Common myeloid progenitor, CD34-positive (primary cell): ENCODE measurements around the gene ETV6.

Source experiments
- CTCF ChIA-PET: fragments of 350-600 bp; sonication (Branson Sonifier 250); formaldehyde crosslinking; loops from one replicate; lab custom pipeline; 2021; ENCODE audit warnings: antibody characterized with exemption; lab: Charles Lee
- POLR2A ChIA-PET: fragments of 350-600 bp; sonication (Branson Sonifier 250); formaldehyde crosslinking; loops from one replicate; lab custom pipeline; 2021; ENCODE audit warnings: antibody characterized with exemption; lab: Charles Lee
- DNase-seq, 3 donors: peaks; one replicate each; pipeline versions ENCODE4 v3.0.0 to v3.0.0-alpha.2; 2013
- H3K27ac ChIP-seq, 2 experiments: 1 replicate in 1 of 2; 2 replicates in 1 of 2; pipeline ENCODE4 v1.7.0; 2013; ENCODE audit warnings: inconsistent platforms in 2 of 2, low read length in 2 of 2, mild to moderate bottlenecking in 2 of 2, low read depth in 1 of 2, moderate library complexity in 1 of 2; ENCODE audit not compliant: severe bottlenecking in 2 of 2, insufficient read depth in 1 of 2, poor library complexity in 1 of 2
- H3K27me3 ChIP-seq, 5 experiments: replicated peaks in 2 of 5; 1 replicate in 3 of 5; 2 replicates in 2 of 5; pipeline versions ENCODE4 v1.6.1 to v1.7.0; 2013; ENCODE audit warnings: low read length in 4 of 5, mild to moderate bottlenecking in 2 of 5, moderate library complexity in 2 of 5, inconsistent platforms in 1 of 5; ENCODE audit not compliant: insufficient read depth in 5 of 5, control insufficient read depth in 4 of 5
- H3K36me3 ChIP-seq, 4 experiments: 1 replicate in 2 of 4; 2 replicates in 2 of 4; pipeline versions ENCODE4 v1.6.1 to v1.7.0; 2013; ENCODE audit warnings: low read length in 3 of 4, control low read depth in 1 of 4, mild to moderate bottlenecking in 1 of 4; ENCODE audit not compliant: control insufficient read depth in 4 of 4, insufficient read depth in 4 of 4
- H3K4me1 ChIP-seq, 4 experiments: 1 replicate in 3 of 4; 2 replicates in 1 of 4; pipeline versions ENCODE4 v1.6.1 to v1.7.1; 2013; ENCODE audit warnings: low read length in 3 of 4, mild to moderate bottlenecking in 3 of 4, control low read depth in 1 of 4, inconsistent platforms in 1 of 4, moderate library complexity in 1 of 4; ENCODE audit not compliant: control insufficient read depth in 4 of 4, insufficient read depth in 4 of 4; ENCODE audit errors: control extremely low read depth in 1 of 4
- H3K4me3 ChIP-seq, 7 experiments: 1 replicate in 4 of 7; 2 replicates in 3 of 7; pipeline versions ENCODE4 v1.5.1 to v1.7.0; 2013; ENCODE audit warnings: mild to moderate bottlenecking in 7 of 7, low read length in 6 of 7, moderate library complexity in 6 of 7, inconsistent platforms in 2 of 7, low read depth in 2 of 7, control low read depth in 1 of 7; ENCODE audit not compliant: insufficient read depth in 4 of 7, control insufficient read depth in 1 of 7; ENCODE audit errors: extremely low read depth in 1 of 7
- H3K9me3 ChIP-seq, 5 experiments: 1 replicate in 4 of 5; 2 replicates in 1 of 5; pipeline versions ENCODE4 v1.6.1 to v1.7.1; 2013; ENCODE audit warnings: low read length in 4 of 5, mild to moderate bottlenecking in 2 of 5, inconsistent platforms in 1 of 5, low read depth in 1 of 5, moderate library complexity in 1 of 5; ENCODE audit not compliant: control insufficient read depth in 4 of 5, insufficient read depth in 2 of 5; ENCODE audit errors: control extremely low read depth in 1 of 5
- WGBS: methylation state at CpG from one replicate; pipeline ENCODE4 v1.1.5; 2013; ENCODE audit not compliant: insufficient coverage; 5-methylcytosine and 5-hydroxymethylcytosine counted together

The ETV6 gene

DNA sequence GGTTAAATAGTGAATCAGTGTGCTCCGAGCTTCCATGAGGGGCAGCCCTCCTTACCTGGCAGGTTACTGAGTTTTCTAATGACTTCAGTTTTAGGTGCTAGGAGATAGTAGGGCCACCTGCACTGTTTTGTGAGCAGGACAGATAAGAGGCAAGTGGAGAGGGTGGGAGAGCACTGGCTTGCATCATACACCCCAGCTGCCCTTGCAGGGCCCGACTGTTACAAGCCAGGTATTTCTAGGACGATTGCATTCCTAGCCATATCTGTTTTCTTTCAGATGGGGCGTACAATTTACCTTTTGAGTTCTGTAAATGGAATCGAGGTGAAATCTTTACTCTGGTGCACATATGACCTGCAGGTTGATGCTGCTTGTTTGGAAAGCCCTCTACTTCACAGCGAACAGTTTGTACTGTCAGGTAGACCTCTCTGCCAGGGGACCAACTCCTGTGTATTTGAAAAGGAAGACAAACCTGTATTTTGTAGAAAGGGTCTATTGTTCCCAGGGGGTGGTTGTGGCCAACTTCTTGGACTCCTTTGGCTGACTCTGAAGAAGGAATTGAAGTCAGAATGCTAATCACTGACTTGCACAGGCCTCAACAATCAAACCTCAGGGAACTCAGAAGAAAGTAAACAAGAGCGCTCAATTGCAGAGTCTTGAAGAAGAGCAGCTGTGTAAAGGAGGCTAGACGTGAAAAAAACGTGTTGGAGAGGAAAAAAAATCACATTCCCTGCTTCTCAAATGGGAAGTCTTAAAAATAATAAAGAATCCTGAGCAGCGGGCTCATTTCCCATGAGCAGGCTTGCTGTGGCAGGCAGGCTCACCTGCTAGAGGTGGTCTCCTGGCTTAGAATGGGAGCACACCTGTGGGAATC lies 57.3 kb downstream of the ETV6 start:
- DNase-seq, result no peak
- Histone ChIP-seq H3K27me3 (no peaks in the 10 kb centered on the region), H3K9me3 (no peaks in the 10 kb centered on the region), H3K27ac (peak overlapping the region; percentile 28 to 54), H3K4me3 (peak overlapping the region in 1 of 7 experiments; percentile 5), H3K36me3 (peaks cover 22 to 79% (median 44%) of the 10 kb centered on the region in 4 experiments), H3K4me1 (peaks cover 11 to 71% (median 26%) of the 10 kb centered on the region in 4 experiments)
- POLR2A ChIA-PET, result no interaction called here
- WGBS, result 72% methylated on average over 9 of the region's 10 CpGs
- CTCF ChIA-PET, result interaction anchor here (1.0 kb wide), 1 partner anchor 9 kb away, joined by 3 read pairs; no protein-coding TSS in a partner anchor

DNA sequence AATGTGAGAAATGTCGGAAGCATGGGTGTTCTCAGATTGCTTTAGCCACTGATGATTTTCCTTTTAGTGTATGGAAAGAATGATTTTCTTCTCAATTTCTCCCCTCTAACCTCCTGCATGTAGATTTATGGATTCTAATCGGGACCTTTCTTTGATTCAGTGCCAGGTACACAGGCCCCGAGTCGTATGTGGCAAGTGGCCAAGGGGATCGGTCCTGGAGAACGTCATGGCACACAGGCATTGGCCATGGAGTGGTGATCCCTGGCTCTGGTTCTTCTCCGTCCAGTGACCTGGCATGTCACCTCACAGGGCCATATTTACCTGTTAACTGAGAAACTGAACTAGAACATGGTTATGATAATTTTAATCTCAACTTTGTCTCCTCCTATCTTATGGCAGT lies 58.1 kb downstream of the ETV6 start:
- WGBS, result 75% methylated on average over 2 of the region's 7 CpGs
- H3K4me1 ChIP-seq, result peaks cover 11 to 69% (median 26%) of the 10 kb centered on the region in 4 experiments
- peaks cover 18 to 79% (median 48%) of the 10 kb centered on the region in 4 experiments for H3K36me3 ChIP-seq
- H3K9me3 ChIP-seq, result no peaks in the 10 kb centered on the region
- ChIA-PET POLR2A (interaction anchor here (0.6 kb wide), 1 partner anchor 10 kb away, joined by 6 read pairs; no protein-coding TSS in a partner anchor), CTCF (interaction anchor here (1.5 to 1.7 kb wide), 2 partner anchors 10 to 19 kb away, joined by 5 to 6 read pairs; no protein-coding TSS in a partner anchor)
- H3K27me3 ChIP-seq, result no peaks in the 10 kb centered on the region
- H3K4me3 ChIP-seq, result no peak overlapping the region
- H3K27ac ChIP-seq, result peak overlapping the region in 1 of 2 experiments; percentile 54
- DNase-seq, result no peak

- POLR2A ChIA-PET, result no interaction called here
- Histone ChIP-seq H3K27me3 (no peaks in the 10 kb centered on the region), H3K9me3 (no peaks in the 10 kb centered on the region), H3K4me1 (peaks cover 9 to 77% (median 29%) of the 10 kb centered on the region in 4 experiments), H3K36me3 (peaks cover 22 to 92% (median 50%) of the 10 kb centered on the region in 4 experiments), H3K4me3 (no peak overlapping the region), H3K27ac (peak overlapping the region in 1 of 2 experiments; percentile 3)
- WGBS, result 100% methylated on average over 4 of the region's 4 CpGs
- CTCF ChIA-PET, result interaction anchor here (1.1 to 1.7 kb wide), 5 partner anchors 11 to 128 kb away, joined by 3 to 5 read pairs (median 4); no protein-coding TSS in a partner anchor
- no peak for DNase-seq
These were observed 60.0 kb downstream of the ETV6 start for GRCh38 chr12:11709513-11709912.

- peak overlapping the region in 1 of 2 experiments; percentile 27 for H3K27ac ChIP-seq
- peaks cover 23 to 96% (median 54%) of the 10 kb centered on the region in 4 experiments for H3K36me3 ChIP-seq
- H3K4me1 ChIP-seq, result peaks cover 11 to 83% (median 33%) of the 10 kb centered on the region in 4 experiments
- no peak overlapping the region for H3K4me3 ChIP-seq
- ChIA-PET POLR2A (interaction anchor here (1.0 kb wide), 1 partner anchor 17 kb away, joined by 3 read pairs; no protein-coding TSS in a partner anchor), CTCF (interaction anchor here (0.6 to 1.4 kb wide), 3 partner anchors 10 to 1517 kb away, joined by 3 to 4 read pairs (median 3); no protein-coding TSS in a partner anchor)
- H3K9me3 ChIP-seq, result no peaks in the 10 kb centered on the region
- no peak for DNase-seq
- no peaks in the 10 kb centered on the region for H3K27me3 ChIP-seq
- 100% methylated on average over 1 of the region's 6 CpGs for WGBS
These were observed 61.0 kb downstream of the ETV6 start for GRCh38 chr12:11710431-11710830.

DNA sequence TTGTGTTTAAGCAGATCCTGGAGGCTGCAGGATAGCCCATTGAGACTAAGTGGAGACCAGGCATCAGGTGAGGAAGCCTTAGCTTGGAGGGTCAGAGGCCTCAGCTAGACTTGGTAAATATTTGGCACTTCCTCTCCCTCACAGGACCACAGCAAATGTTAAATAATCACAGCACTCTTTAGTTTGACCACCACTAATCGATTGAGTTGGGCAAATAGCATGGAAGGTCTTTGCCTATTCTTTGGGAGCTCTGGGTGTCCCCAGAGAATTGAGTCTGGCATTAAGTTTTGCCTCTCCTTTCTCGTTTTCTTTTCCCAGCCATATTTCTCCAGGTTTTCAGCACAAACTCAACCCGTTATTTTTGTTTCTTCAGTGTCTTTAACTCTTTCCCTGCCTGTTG lies 61.4 kb downstream of the ETV6 start:
- WGBS, result 88% methylated on average over 2 of the region's 3 CpGs
- POLR2A ChIA-PET, result interaction anchor here (1.0 kb wide), 1 partner anchor 16 kb away, joined by 3 read pairs; no protein-coding TSS in a partner anchor
- no peaks in the 10 kb centered on the region for H3K9me3 ChIP-seq
- no peaks in the 10 kb centered on the region for H3K27me3 ChIP-seq
- H3K27ac ChIP-seq, result peak overlapping the region; percentile 21 to 27
- peaks cover 12 to 81% (median 35%) of the 10 kb centered on the region in 4 experiments for H3K4me1 ChIP-seq
- CTCF ChIA-PET, result interaction anchor here (0.6 to 1.4 kb wide), 2 partner anchors 130 to 1518 kb away, joined by 3 read pairs; no protein-coding TSS in a partner anchor
- no peak for DNase-seq
- no peak overlapping the region for H3K4me3 ChIP-seq
- peaks cover 25 to 95% (median 55%) of the 10 kb centered on the region in 4 experiments for H3K36me3 ChIP-seq

DNA sequence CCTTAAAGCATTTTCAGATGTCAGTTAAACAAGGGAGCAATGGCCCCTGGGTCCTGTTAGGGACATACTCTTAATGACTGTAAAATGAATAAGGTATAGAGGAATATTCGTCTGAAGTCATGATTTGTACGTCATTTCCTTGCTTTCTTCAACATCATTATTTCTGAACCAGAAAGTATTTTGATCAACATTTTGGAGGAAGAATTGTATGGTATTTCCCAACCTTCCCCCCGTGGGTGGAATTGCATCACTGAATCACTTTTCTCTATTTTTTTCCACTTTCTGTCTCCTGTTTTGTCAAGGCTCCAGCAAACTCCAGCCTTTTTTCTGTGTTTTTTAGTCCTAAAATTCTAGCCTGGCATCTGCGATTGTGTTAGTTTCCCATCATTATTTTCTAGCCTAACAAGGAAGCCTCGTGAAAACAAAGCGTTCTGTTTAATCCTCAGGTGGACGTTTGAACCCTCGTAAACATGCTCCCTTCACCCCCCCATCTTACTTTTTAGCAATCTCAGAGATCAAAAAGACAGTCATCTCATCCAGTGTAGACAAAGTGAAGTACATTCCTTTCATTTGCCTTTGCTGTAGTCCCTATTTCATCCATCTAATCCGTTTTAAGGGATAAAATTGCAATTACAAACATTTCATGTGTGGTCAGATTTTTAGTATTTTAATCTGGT lies 62.3 kb downstream of the ETV6 start:
- CTCF ChIA-PET, result no interaction called here
- Histone ChIP-seq H3K36me3 (peaks cover 25 to 93% (median 54%) of the 10 kb centered on the region in 4 experiments), H3K4me1 (peaks cover 18 to 81% (median 36%) of the 10 kb centered on the region in 4 experiments), H3K9me3 (no peaks in the 10 kb centered on the region), H3K27me3 (no peaks in the 10 kb centered on the region), H3K4me3 (no peak overlapping the region), H3K27ac (no peak overlapping the region)
- WGBS, result 89% methylated on average over 5 of the region's 9 CpGs
- DNase-seq, result no peak
- POLR2A ChIA-PET, result interaction anchor here (1.0 kb wide), 1 partner anchor 15 kb away, joined by 3 read pairs; no protein-coding TSS in a partner anchor
